ENCODE results near the gene LIME1. TPM values are rescaled to one million over a fixed set of nuclear protein-coding genes. Genes with fewer than 3 reads are reported as not detected.
"Not testable (repeated sequence)": the region's sequence is repeated elsewhere in the genome, so short reads cannot be mapped to it uniquely, and the experiment has no call there.

The LIME1 gene
- total and polyA plus RNA-seq, 2 experiments from 2014 or later: 17.4 to 19.2 TPM

DNA sequence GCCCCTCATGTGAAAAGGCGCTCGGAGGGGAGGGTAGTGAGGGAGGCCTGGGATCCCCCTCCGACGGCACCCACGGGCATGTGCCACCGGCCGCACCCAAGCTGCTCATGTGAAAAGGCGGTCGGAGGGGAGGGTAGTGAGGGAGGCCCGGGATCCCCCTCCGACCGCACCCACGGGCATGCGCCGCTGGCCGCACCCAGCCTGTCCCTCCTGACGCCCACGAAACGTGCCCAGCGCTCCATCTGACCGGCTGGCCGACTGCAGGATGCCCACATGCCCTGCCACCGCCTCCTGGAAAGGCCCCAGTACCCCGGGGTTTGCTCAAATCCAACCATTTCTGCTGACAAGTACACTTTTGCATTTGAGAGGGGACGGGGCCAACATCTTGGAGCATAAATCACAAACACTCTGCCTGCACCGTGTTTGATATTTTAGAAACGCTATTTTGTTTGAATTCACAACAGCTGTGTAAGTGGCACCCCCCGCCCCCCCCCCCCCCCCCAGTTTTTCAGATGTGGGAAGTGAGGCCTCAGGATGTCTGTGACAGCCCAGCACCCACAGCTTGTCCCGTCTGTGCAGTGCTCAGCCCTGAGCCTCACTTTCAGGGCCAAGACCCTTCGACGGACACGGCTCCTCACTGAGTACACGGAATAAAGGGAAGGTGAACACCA lies 37.2 kb downstream of the LIME1 start:
- Histone ChIP-seq H3K4me3 (no peak overlapping the region), H3K27me3 (no peaks in the 10 kb centered on the region), H3K36me3 (peaks cover 12% of the 10 kb centered on the region), H3K9me3 (ENCODE audit: low read depth) (no peaks in the 10 kb centered on the region), H3K4me1 (ENCODE audit: low read depth) (peaks cover 6% of the 10 kb centered on the region), H3K27ac (no peak overlapping the region)
- TF ChIP-seq, protein P1, sequence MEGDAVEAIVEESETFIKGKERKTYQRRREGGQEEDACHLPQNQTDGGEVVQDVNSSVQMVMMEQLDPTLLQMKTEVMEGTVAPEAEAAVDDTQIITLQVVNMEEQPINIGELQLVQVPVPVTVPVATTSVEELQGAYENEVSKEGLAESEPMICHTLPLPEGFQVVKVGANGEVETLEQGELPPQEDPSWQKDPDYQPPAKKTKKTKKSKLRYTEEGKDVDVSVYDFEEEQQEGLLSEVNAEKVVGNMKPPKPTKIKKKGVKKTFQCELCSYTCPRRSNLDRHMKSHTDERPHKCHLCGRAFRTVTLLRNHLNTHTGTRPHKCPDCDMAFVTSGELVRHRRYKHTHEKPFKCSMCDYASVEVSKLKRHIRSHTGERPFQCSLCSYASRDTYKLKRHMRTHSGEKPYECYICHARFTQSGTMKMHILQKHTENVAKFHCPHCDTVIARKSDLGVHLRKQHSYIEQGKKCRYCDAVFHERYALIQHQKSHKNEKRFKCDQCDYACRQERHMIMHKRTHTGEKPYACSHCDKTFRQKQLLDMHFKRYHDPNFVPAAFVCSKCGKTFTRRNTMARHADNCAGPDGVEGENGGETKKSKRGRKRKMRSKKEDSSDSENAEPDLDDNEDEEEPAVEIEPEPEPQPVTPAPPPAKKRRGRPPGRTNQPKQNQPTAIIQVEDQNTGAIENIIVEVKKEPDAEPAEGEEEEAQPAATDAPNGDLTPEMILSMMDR (IDR thresholded peaks at IDR 0.05; ENCODE audit: low read depth, low read length): no peak
- no peak for DNase-seq (ENCODE audit: low read depth in 1 of 2, low spot score in 1 of 2)

DNA sequence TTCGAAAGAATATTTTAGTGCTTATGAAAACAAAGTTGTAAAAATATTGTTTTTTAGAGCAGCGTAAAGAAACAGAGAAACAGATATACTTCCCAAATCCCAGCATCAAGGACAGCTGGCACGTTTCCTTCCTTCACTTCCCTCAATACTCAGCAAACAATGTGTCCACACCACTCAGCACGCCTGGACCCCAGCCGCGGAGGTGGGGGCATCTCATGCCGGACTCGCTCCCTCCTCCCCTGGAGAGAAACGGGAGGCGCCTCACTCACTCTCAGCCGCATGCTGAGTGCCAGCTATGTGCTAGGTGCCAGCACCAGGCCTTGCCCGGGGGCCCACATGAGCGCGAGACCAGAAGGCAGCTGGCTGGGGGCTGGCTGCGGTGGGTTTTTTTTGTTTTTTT lies 37.8 kb downstream of the LIME1 start:
- peaks cover 6% of the 10 kb centered on the region for H3K4me1 ChIP-seq (ENCODE audit: low read depth)
- no peak overlapping the region for H3K27ac ChIP-seq
- H3K36me3 ChIP-seq: peaks cover 6% of the 10 kb centered on the region
- TF ChIP-seq, protein P1 (IDR thresholded peaks at IDR 0.05; ENCODE audit: low read depth, low read length): no peak
- no peak for DNase-seq (ENCODE audit: low read depth in 1 of 2, low spot score in 1 of 2)
- H3K9me3 ChIP-seq (ENCODE audit: low read depth): no peaks in the 10 kb centered on the region
- H3K4me3 ChIP-seq: no peak overlapping the region
- no peaks in the 10 kb centered on the region for H3K27me3 ChIP-seq

DNA sequence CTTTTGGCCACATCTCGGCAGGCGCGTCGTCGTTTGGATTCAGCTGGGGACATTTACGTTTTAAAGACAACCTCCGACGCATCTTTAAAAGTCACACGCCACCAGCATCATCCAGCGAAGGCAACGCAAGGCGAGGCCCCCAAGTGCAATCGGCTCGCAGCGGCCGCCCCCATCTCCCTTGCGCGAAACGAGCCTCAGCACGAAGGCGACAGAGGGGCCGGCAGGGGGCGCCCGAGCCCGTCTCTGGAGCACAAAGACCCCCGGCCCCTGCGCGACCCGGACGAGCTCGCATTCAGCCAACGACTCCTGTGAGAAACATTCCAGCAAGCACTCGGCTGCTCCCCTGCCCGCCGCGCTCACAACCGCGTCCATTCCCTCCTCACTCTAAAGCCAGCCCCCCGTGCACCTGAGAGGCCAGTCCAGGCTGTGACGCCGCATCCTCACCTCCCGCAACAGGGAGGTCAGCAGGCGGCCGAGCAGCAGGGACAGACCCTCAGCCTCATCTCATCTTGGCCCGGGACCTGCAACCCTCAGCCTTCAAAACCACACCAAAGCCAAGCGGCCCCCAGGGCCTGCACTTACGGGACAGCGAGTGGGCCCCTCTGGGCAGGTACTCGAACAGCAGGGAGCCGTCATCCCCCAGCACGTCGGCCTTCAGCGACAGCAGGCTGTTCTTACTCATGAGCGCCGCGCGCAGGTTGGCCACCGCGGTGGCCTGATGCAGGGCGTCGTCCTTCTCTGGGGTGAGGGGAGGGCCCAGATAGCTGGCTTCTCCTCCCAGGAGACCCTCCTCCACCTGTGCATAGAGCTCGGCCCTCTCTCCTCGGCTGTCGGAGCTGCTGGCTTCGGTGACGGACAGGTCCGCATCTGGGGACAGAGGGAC lies 38.9 kb downstream of the LIME1 start:
- Histone ChIP-seq H3K27me3 (no peaks in the 10 kb centered on the region), H3K36me3 (peaks cover 6% of the 10 kb centered on the region), H3K9me3 (ENCODE audit: low read depth) (no peaks in the 10 kb centered on the region), H3K27ac (peak overlapping the region; percentile 81), H3K4me3 (no peak overlapping the region), H3K4me1 (ENCODE audit: low read depth) (peaks cover 6% of the 10 kb centered on the region)
- TF ChIP-seq, protein P1 (IDR thresholded peaks at IDR 0.05; ENCODE audit: low read depth, low read length): peak; percentile 79
- peak; percentile 51 to 95 for DNase-seq (ENCODE audit: low read depth in 1 of 2, low spot score in 1 of 2)

DNA sequence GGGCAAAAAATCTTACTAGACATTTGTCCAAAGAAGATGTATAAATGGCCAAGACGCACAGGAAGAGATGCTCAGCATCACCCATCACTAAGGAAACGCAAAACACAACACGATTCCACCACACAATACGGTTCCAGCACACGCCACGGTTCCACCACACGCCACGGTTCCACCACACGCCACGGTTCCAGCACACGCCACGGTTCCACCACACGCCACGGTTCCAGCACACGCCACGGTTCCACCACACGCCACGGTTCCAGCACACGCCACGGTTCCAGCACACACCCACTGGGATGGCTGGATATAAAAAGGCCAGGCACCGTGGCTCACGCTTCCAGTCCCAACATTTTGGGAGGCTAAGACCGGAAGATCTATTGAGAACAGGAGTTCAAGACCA lies 40.4 kb downstream of the LIME1 start:
- H3K4me3 ChIP-seq; H3K4me1 ChIP-seq (ENCODE audit: low read depth); DNase-seq (ENCODE audit: low read depth in 1 of 2, low spot score in 1 of 2); H3K27ac ChIP-seq; H3K36me3 ChIP-seq; H3K9me3 ChIP-seq (ENCODE audit: low read depth); H3K27me3 ChIP-seq: not testable (repeated sequence)

DNA sequence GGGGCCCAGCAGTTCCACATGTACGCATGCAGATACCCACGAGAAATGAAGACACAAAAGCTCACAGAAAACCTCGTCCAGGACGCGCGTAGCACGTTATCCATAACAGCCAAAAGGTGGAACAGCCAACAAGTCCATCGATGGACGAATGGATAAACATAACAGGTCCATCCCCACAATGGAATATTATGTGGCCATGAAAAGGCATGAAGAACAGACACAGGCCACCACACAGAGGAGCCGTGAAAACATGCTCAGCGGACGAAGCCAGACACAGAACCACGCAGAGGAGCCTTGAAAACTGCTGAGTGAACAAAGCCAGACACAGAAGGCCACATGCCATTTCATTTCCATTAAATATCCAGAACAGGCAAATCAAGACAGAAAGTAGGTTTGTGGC lies 41.1 kb downstream of the LIME1 start:
- Histone ChIP-seq H3K27me3 (no peaks in the 10 kb centered on the region), H3K4me1 (ENCODE audit: low read depth) (peaks cover 6% of the 10 kb centered on the region), H3K27ac (no peak overlapping the region), H3K9me3 (ENCODE audit: low read depth) (no peaks in the 10 kb centered on the region), H3K4me3 (no peak overlapping the region), H3K36me3 (no peaks in the 10 kb centered on the region)
- TF ChIP-seq, protein P1 (IDR thresholded peaks at IDR 0.05; ENCODE audit: low read depth, low read length): no peak
- no peak for DNase-seq (ENCODE audit: low read depth in 1 of 2, low spot score in 1 of 2)
